Activated T-cell treated with anti-CD3 and anti-CD28 coated beads, Interleukin-2, amount 50 U/mL, for 72 hours (primary cell): ENCODE data around the gene RLBP1. TPM values are rescaled to one million over a fixed set of nuclear protein-coding genes. Genes with fewer than 3 reads are reported as not detected.
A peak's percentile ranks its signal among the peaks of the same experiment; 100 is the strongest.

Source experiments
- ATAC-seq, 2 donors: fragments of 150-1000 bp; cut with Tn5 transposase; replicated peaks in 1 of 2; 2 replicates each; pipeline ENCODE4 v1.10.0; 2021; ENCODE audit warnings: moderate library complexity in 2 of 2, mild to moderate bottlenecking in 1 of 2
- DNase-seq, 2 donors: peaks; one replicate each; pipeline ENCODE4 v3.0.0; 2021 to 2022; ENCODE audit warnings: mixed read lengths in 1 of 2
- H3K27ac Mint-ChIP-seq: one replicate; pipeline ENCODE4 v1.8.0; 2022; ENCODE audit warnings: mild to moderate bottlenecking, moderate library complexity, mixed read lengths
- H3K27me3 Mint-ChIP-seq: one replicate; pipeline ENCODE4 v1.8.0; 2022; ENCODE audit warnings: low read depth, mixed read lengths
- H3K36me3 Mint-ChIP-seq, 2 donors: one replicate each; pipeline ENCODE4 v1.8.0; 2022; ENCODE audit warnings: mixed read lengths in 2 of 2, mild to moderate bottlenecking in 1 of 2; ENCODE audit not compliant: insufficient read depth in 2 of 2
- H3K4me1 Mint-ChIP-seq: one replicate; pipeline ENCODE4 v1.8.0; 2022; ENCODE audit warnings: low read depth, mixed read lengths
- H3K4me3 Mint-ChIP-seq, 2 donors: one replicate each; pipeline ENCODE4 v1.8.0; 2022; ENCODE audit warnings: mild to moderate bottlenecking in 2 of 2, mixed read lengths in 2 of 2, moderate library complexity in 2 of 2
- H3K9me3 Mint-ChIP-seq, 2 donors: one replicate each; pipeline ENCODE4 v1.8.0; 2022; ENCODE audit warnings: mixed read lengths in 2 of 2
- total RNA-seq, 2 donors: library from RNA; stranded (reverse); gene quantifications; one replicate each; pipeline ENCODE4 v1.2.3, GENCODE V29; 2022

The RLBP1 gene
- total RNA-seq, 2 donors from 2014 or later: 0.53 TPM; not detected in 1

DNA sequence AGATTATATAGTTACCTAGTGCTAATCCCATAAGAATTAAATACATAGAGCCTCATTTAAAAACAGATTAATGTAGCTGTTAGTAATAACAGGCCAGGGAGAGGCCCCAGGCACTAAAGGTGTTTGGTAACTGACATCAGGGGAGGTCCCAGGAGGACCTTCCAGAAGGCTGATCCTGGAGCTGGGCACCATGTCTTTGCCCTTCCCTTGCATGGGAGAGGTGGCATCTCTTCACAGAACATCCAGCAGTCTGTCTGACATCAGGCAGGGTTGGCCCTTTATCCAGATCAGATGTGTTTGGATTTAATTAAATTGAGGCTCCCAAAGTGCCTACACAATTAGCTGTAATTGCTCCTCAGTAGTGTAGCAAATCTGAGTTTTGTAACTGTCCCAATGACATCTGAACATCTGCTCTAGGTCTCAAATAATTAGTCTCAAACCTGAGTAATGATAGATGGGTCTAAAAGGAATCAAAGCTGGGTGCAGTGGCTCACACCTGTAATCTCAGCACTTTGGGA lies 53.0 kb downstream of the RLBP1 start:
- H3K4me3 Mint-ChIP-seq: peak overlapping the region; percentile 69 to 79
- no peaks in the 10 kb centered on the region for H3K27me3 Mint-ChIP-seq
- peak overlapping the region; percentile 93 for H3K27ac Mint-ChIP-seq
- H3K9me3 Mint-ChIP-seq: no peaks in the 10 kb centered on the region
- ATAC-seq (no peak), DNase-seq (no peak)
- peaks cover 0 to 10% of the 10 kb centered on the region in 2 donors for H3K36me3 Mint-ChIP-seq
- peaks cover 31% of the 10 kb centered on the region for H3K4me1 Mint-ChIP-seq

DNA sequence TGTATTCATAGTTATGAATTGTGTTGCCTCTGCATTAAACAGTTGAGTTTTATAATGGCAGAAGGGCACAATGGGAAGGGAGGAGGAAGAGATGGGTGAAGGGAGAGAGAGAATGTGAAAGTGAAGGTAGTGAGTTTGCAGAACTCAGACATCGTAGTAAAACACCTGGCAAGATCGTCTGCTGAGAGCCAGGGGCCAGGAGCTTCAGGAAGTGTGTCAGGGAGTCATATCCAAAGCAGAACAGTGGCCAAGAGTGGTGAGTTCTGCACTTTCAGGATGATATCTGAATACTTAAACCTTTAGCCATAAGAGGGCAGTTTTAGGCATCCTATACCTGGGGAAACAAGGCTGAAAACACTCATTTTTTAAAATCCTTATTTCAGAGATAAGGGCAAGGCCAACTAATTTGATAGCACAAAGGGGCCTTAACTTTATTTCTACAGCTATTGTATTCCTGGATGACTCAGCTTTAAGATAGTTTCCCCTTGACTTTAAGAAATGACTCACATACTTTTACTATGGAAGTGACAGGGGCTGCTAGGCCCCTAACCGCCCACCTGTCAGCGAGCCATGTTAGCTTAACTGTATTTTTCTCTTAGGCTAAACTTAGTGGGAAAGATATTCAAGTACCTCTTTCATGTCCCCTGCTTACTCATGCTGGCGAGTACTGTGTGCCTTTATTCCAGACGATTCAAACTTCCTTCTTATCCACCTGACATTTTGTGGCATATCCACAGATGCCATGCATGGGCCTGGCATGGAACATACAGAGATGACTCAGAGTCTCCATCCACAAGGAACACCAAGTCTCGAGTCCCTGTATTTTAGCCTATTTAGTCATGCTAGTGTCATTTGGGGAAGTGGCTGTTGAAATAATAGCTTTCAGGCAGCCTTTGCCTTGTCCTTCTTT lies 53.9 kb downstream of the RLBP1 start:
- H3K36me3 Mint-ChIP-seq: peaks cover 0 to 10% of the 10 kb centered on the region in 2 donors
- peaks cover 31% of the 10 kb centered on the region for H3K4me1 Mint-ChIP-seq
- peak overlapping the region; percentile 93 for H3K27ac Mint-ChIP-seq
- peak overlapping the region; percentile 69 to 79 for H3K4me3 Mint-ChIP-seq
- DNase-seq (peak; percentile 59 to 77), ATAC-seq (peak; percentile 89 to 91)
- H3K9me3 Mint-ChIP-seq: no peaks in the 10 kb centered on the region
- H3K27me3 Mint-ChIP-seq: no peaks in the 10 kb centered on the region

DNA sequence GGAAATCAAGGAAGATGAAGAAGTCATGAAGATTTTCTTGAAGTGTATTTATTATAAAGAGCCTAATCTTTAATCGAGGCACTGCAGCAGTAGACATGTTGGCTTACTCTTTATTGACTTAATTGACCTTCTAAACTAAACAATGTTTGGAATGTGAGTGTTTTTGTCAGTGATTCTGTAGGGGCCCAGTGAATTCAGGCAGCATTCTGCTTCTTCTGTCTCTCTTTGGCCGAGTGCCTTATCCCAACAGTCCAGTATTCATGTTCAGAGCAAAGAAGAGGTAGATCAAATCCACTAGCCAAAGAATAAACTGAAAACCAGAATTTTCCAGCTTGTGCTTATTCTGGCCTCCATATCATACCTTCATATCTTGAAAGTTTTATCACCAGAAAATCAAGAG lies 55.7 kb downstream of the RLBP1 start:
- Mint-ChIP-seq H3K27me3 (no peaks in the 10 kb centered on the region), H3K27ac (no peak overlapping the region), H3K36me3 (peaks cover 0 to 10% of the 10 kb centered on the region in 2 donors), H3K4me1 (peaks cover 31% of the 10 kb centered on the region), H3K4me3 (no peak overlapping the region), H3K9me3 (no peaks in the 10 kb centered on the region)
- ATAC-seq (no peak), DNase-seq (no peak)

DNA sequence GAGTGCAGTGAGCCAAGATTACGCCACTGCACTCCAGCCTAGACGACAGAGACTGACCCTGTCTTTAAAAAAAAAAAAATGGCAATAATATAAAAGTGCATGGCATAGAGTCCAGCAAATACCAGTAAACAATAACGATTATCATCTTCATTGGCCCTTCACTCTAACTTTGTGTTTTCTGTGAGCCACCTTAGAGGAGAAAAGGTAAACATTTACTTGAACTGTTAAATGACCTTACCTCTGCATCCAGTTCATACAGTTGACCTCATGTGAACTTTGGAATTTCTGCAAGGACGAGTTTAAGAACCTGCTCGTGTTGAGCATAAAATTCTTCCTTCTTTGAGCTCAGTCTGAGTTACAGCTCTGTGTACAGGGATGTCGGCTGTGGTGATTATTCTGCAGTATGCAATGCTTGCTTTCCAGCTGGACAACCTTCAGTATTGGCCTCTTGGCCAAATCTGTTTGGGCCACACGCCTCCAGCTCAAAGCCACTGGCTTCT lies 56.6 kb downstream of the RLBP1 start:
- H3K4me1 Mint-ChIP-seq: peaks cover 31% of the 10 kb centered on the region
- no peak overlapping the region for H3K27ac Mint-ChIP-seq
- H3K4me3 Mint-ChIP-seq: no peak overlapping the region
- H3K9me3 Mint-ChIP-seq: no peaks in the 10 kb centered on the region
- H3K27me3 Mint-ChIP-seq: no peaks in the 10 kb centered on the region
- peaks cover 0 to 10% of the 10 kb centered on the region in 2 donors for H3K36me3 Mint-ChIP-seq
- no peak for DNase-seq
- no peak for ATAC-seq

DNA sequence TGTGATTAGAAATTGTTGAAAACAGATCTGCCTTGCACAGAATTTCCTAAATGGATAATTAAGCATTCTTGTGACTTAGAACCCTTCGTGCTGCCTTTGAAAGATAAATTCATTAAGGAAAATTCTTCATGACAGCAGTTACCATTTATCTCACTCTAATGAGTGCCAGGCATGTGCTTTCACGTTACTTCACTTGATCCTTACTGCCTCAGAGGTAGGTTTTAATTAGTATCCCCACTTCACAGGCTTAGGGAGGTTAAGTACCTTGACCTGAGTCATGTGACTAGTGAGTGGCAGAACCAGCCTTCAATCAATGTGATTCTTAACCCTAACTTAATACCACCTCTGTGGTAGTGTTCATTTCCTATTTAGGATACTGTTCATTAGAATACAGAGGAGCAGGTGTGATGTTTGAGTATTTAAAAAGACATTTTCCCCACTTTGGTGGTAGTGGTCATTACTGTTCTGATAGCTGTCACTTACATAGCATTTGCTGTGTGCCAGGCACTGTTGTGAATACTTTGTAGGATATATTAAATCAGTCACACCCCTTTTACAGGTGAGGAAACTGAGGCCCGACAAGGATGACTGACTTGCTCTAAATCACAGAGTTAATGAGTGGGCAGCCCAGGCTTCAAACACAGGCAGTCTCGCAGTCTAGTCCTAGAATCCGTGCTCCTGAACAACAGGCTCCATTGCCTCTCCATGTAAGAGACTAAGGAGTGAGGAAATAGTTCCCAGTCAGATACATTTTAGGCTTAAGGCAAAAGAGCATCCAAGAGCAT lies 57.9 kb downstream of the RLBP1 start:
- Mint-ChIP-seq H3K27ac (no peak overlapping the region), H3K36me3 (peaks cover 0 to 4% of the 10 kb centered on the region in 2 donors), H3K9me3 (no peaks in the 10 kb centered on the region), H3K27me3 (no peaks in the 10 kb centered on the region), H3K4me1 (peaks cover 21% of the 10 kb centered on the region), H3K4me3 (no peak overlapping the region)
- no peak for ATAC-seq
- no peak for DNase-seq

DNA sequence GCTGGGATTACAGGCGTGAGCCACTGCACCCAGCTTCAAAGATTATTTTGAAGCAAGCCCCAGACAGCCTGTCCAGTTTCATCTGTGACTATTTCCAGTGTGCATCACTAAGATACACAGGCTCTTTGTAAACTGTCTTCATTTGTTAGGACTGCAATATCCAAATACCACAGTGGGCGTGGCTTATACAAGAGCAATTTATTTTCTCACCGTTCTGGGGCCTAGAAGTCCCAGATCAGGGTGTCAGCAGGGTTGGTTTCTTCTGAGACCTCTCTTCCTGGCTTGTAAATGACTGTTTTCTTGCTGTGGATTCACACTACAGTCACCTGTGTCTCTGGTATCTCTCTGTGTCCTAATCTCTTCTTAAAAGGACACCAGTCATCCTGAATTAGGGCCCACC lies 59.7 kb downstream of the RLBP1 start:
- no peaks in the 10 kb centered on the region for H3K27me3 Mint-ChIP-seq
- ATAC-seq (no peak), DNase-seq (no peak)
- H3K27ac Mint-ChIP-seq: no peak overlapping the region
- H3K9me3 Mint-ChIP-seq: no peaks in the 10 kb centered on the region
- H3K4me1 Mint-ChIP-seq: peaks cover 4% of the 10 kb centered on the region
- H3K4me3 Mint-ChIP-seq: no peak overlapping the region
- peaks cover 0 to 6% of the 10 kb centered on the region in 2 donors for H3K36me3 Mint-ChIP-seq

Other genes starting within 250 kb of the RLBP1 start
- gene ABHD2, start 133.1 kb downstream of the RLBP1 start, total RNA-seq: 10 to 100 TPM; 36.8 to 44.1 TPM
- gene FANCI, start 22.4 kb upstream of the RLBP1 start, total RNA-seq: 100 to 1,000 TPM; 179 to 195 TPM
- 10 to 100 TPM; 71.5 to 74.1 TPM for gene POLG, start 113.2 kb upstream of the RLBP1 start, total RNA-seq